Bronchial epithelial cell (primary cell): ENCODE results near the gene SALL2. TPM values are rescaled to one million over a fixed set of nuclear protein-coding genes. Genes with fewer than 3 reads are reported as not detected.
"Not testable (repeated sequence)": the region's sequence is repeated elsewhere in the genome, so short reads cannot be mapped to it uniquely, and the experiment has no call there.

ENCODE experiments used
- DNase-seq: peaks from one replicate; pipeline ENCODE4 v3.0.0-alpha.2; 2010; ENCODE audit warnings: low read depth
- FAIRE-seq: peaks from 2 replicates; lab custom pipeline; 2011; peaks lifted over from hg19 to GRCh38; lab: Jason Lieb, UNC
- H3K27me3 ChIP-seq: 2 replicates; pipeline ENCODE4 v1.5.1; 2011; ENCODE audit warnings: low read length; ENCODE audit not compliant: control insufficient read depth, insufficient read depth
- H3K36me3 ChIP-seq: 2 replicates; pipeline ENCODE4 v1.5.1; 2011; ENCODE audit warnings: low read length; ENCODE audit not compliant: control insufficient read depth, insufficient read depth
- H3K4me3 ChIP-seq: 2 replicates; pipeline ENCODE4 v1.5.1; 2011; ENCODE audit warnings: mild to moderate bottlenecking, low read depth, low read length, control low read depth
- total RNA-seq: library from RNA; depleted of rRNA; stranded (reverse); fragments of >200 nt; gene quantifications from 2 replicates; pipeline ENCODE4 v1.2.1, GENCODE V29; 2014
- TF ChIP-seq, protein P1 (sequence below): IDR thresholded peaks from 2 replicates; pipeline ENCODE4 v1.5.1; 2011; ENCODE audit warnings: mild to moderate bottlenecking, moderate library complexity, low read length, control low read depth, inconsistent platforms; ENCODE audit not compliant: insufficient read depth, severe bottlenecking

SALL2 gene
- total RNA-seq, 1 donor from 2014 or later: under 0.01 TPM

DNA sequence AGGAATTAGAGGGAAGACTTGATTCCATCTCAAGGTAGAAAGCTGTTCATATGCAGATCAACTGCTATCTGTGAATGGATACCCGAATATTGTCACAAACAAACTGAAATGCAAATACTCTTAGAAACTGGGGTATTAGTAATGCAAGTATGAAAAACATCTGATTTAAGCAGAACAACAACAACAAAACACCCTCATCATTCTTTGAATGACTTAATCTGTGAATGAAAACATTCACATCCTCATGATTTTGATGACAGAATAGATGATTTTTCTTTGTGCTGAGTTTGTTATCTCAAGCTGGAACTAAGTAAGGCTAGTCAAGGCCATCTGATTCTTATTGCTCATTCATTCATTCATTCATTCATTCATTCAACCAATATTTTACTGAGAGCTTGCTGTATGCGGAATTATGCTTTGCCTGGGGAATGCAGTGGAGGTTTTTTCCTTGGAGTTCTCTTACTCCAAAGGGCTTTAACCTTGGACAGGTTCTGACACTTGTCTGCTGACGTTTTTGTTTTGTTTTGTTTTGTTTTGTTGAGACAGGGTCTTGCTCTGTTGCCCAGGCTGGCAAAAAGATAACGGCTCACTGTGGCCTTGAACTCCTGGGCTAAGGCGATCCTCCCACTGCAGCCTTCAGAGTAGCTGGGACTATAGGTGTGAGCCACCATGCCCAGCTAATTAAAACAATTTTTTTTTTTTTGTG, 30.4 kb upstream of the SALL2 start:
- no peak for DNase-seq

DNA sequence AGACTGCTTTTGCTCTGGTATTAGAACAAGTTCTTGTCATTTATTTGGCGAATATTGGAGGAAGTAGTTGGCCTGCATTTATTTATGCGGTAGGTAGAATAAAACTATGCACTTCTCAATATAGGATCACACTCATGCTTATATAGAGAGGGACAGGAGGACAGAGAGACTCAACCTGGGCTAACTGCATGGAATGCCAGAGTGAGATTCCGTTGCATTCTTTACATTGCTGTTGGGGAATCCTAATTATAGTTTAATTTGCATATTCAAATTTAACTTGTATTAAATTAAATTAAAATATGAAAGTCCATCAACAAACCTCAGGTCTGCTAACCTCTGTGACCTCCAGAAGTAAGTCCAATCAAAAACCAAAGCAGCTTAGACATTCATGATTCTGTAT, 27.1 kb upstream of the SALL2 start:
- no peak for DNase-seq

More for the DNA sequence above, 30.4 kb upstream of the SALL2 start:
- H3K4me3 ChIP-seq: no peak overlapping the region
- no peaks in the 10 kb centered on the region for H3K27me3 ChIP-seq
- H3K36me3 ChIP-seq: no peaks in the 10 kb centered on the region
- no peak for FAIRE-seq
- TF ChIP-seq, protein P1, sequence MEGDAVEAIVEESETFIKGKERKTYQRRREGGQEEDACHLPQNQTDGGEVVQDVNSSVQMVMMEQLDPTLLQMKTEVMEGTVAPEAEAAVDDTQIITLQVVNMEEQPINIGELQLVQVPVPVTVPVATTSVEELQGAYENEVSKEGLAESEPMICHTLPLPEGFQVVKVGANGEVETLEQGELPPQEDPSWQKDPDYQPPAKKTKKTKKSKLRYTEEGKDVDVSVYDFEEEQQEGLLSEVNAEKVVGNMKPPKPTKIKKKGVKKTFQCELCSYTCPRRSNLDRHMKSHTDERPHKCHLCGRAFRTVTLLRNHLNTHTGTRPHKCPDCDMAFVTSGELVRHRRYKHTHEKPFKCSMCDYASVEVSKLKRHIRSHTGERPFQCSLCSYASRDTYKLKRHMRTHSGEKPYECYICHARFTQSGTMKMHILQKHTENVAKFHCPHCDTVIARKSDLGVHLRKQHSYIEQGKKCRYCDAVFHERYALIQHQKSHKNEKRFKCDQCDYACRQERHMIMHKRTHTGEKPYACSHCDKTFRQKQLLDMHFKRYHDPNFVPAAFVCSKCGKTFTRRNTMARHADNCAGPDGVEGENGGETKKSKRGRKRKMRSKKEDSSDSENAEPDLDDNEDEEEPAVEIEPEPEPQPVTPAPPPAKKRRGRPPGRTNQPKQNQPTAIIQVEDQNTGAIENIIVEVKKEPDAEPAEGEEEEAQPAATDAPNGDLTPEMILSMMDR: no peak

GRCh38 chr14:21544588-21544987, 18.4 kb upstream of the SALL2 start:
- FAIRE-seq, H3K4me3 ChIP-seq, H3K36me3 ChIP-seq, H3K27me3 ChIP-seq, DNase-seq: not testable (repeated sequence)

More for the DNA sequence above, 27.1 kb upstream of the SALL2 start:
- H3K4me3 ChIP-seq: no peak overlapping the region
- H3K27me3 ChIP-seq: no peaks in the 10 kb centered on the region
- TF ChIP-seq, protein P1: no peak
- FAIRE-seq: no peak
- H3K36me3 ChIP-seq: no peaks in the 10 kb centered on the region

- TF ChIP-seq, protein P1: no peak
- no peaks in the 10 kb centered on the region for H3K27me3 ChIP-seq
- DNase-seq: no peak
Observed at GRCh38 chr14:21543963-21544362, 17.8 kb upstream of the SALL2 start.

GRCh38 chr14:21543521-21543960, 17.4 kb upstream of the SALL2 start:
- no peak for DNase-seq
- H3K4me3 ChIP-seq: no peak overlapping the region
- no peaks in the 10 kb centered on the region for H3K27me3 ChIP-seq
- no peaks in the 10 kb centered on the region for H3K36me3 ChIP-seq
- TF ChIP-seq, protein P1: no peak
- FAIRE-seq: no peak

More at GRCh38 chr14:21543963-21544362, 17.8 kb upstream of the SALL2 start:
- no peaks in the 10 kb centered on the region for H3K36me3 ChIP-seq
- H3K4me3 ChIP-seq: no peak overlapping the region
- FAIRE-seq: no peak

DNA sequence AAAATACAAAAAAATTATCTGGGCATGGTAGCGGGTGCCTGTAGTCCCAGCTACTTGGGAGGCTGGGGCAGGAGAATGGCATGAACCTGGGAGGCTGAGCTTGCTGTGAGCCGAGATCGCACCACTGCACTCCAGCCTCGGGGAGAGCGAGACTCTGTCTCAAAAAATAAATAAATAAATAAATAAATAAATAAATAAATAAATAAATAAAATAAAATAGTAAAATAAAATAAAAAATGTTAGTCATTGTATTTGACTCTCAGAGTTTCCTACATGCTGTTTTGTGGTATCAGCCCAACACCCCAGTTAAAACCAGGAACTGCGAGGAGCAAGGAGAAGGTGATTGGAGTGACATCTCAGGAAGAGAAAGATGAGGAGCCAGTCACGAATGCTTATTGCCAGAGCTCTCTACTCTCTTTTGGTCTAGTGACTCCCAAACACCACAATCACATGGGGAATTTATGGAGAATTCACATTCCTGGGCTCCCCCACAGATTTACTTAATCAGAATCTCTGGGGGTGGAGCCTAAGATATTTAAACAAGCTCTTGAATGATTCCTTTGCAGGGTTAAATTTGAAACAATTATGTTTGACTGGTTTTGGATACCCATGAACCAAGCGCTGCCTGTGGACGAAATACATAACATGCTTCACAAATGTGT, 15.4 kb upstream of the SALL2 start:
- Histone ChIP-seq H3K4me3 (no peak overlapping the region), H3K36me3 (no peaks in the 10 kb centered on the region), H3K27me3 (peaks cover 4% of the 10 kb centered on the region)
- TF ChIP-seq, protein P1: no peak
- DNase-seq (no peak), FAIRE-seq (no peak)
